CD4-positive, alpha-beta T cell treated with Interleukin-1 beta for 1 hour (primary cell): ENCODE results near the gene NPL.
A peak's percentile ranks its signal among the peaks of the same experiment; 100 is the strongest.

Source experiments
- DNase-seq, 2 donors: peaks; one replicate each; pipeline ENCODE4 v3.0.0-alpha.2; 2020 to 2022

The NPL gene

DNA sequence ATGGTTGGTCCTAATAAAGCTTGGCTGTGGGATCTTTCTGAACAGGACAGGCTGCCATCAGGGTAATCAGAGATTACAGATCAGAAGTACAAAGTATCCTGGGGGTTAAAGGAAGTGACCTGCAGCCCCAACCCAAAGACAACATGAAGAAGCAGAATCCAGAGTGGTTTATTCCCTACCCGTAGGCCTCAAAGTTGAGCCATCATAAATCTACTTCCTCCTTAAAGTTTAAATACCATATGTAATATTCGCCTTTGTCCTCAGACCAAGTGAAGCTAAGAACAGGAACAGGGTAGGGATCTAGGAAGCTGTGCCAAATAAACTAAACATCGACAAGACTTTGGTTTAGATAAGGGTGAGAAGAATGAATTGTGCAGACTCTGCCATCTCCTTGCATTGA, 33.6 kb downstream of the NPL start:
- DNase-seq = no peak

- no peak for DNase-seq
Observed at GRCh38 chr1:182826892-182827291, 37.3 kb downstream of the NPL start.

- no peak for DNase-seq
Observed at GRCh38 chr1:182829285-182829932, 39.8 kb downstream of the NPL start.

GRCh38 chr1:182833271-182833670, 43.7 kb downstream of the NPL start:
- no peak for DNase-seq

DNA sequence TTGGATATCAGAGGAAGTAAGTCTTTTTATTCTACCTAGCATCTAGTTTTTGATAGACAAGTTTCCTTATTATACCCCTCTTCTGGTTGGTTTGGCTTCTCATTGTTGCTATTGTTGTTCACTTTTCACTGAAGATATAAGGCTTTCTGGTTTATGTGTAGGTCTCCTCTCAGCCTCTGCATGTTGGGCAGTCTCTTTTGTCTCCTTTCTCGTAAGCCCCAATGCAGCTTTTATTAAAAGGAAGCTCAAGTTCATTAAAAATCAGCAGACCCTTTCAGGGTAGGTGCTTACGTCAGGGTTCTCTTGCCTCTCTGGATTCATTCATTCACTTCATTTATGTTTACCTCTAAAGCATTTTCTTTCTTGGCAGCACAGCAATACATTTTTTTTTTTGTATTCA, 44.8 kb downstream of the NPL start:
- DNase-seq = no peak

- DNase-seq = no peak
Observed at GRCh38 chr1:182835806-182836205, 46.2 kb downstream of the NPL start.

DNA sequence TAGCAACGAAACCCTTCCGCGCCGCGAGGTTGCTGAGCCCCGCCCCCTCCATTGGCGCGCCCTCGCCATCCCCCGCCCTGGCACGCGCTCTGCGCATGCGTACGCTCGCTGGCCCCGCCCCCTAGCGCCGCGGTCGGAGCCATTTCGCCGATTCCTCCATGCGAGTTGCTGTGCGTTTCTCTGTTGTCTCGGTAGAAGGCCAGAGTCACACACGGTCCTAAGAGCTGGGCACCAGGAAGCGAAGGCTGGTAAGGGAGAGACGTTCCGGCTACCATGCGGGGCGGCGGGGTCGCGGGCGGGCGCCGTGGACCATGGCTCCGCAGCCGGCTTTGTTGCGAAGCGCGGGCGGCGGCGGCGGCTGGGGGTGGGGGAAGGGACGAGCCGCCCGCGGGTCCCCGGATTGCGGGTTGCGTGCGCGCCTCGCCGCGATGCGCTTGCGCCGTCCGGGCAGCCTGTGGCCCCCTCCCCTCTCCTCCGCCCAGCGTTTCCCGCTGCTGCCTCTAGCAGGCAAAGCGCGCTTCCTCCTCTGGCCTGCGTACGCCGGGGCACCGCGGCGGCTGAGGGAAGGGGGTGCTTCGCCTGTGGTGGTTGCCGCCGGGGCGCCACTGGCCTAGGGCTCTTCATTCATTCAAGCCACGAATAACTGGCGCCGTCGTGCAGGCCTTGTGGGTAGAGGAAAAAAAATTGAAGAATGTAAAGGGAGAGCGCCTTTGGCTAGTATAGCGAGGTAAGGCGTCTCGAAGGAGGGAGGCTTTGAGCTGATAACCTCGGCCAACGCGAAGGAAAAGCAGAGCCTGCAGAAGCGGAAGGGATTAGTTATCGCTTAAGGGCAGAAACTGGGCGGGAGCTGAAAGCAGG, 49.9 kb downstream of the NPL start, which contains the start of gene DHX9:
TSS of gene DHX9 (plus strand) at position 139 of the 858 bp plus-strand sequence. CDS start 3,220 bp downstream, outside the sequence.
- DNase-seq = peak; percentile 93 to 95

DNA sequence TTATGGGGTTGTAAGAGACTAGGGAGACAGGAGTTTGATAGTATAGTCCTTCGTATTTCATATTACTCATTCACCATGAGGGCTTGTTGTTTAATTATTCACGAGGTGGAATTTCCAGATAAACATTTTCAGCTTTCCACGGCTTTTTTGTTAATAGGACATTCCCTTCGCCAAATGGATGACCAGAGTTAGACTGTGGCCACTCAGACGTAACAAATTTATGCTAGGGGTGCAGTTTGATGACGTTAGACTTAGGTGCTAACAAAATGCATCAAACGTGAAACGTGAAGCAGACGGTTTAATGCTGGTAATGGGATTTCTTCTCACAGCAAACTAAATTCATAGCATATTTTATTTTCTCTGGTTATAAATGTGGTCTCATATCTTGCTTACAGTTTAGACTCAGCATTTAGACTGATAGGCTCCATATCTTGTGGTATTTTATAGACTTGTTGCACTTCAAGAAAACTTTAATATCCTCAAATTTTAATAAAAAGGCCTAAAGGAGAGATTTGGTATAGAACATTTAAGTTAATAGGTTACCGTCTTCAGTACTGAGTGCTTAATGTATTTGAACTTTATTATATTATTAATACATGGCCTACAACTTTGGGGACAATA, 51.9 kb downstream of the NPL start:
- no peak for DNase-seq

DNA sequence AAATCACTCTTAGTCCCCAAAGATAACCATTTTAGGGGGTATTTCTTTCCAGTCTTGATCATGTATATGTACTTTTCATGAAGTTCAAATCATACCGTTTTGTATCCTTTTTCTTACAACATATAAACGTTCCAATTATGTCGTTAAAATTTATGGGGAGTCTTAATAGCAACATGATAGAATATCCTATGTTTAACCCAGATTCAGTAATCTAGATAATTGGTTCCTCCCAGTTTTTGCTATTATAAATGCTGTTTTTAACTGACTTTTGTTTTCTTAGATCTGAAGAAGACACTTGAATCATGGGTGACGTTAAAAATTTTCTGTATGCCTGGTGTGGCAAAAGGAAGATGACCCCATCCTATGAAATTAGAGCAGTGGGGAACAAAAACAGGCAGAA, 52.7 kb downstream of the NPL start:
- DNase-seq = no peak

- DNase-seq = no peak
Observed at GRCh38 chr1:182845379-182845778, 55.8 kb downstream of the NPL start.

GRCh38 chr1:182845894-182846293, 56.3 kb downstream of the NPL start:
- DNase-seq = no peak

- no peak for DNase-seq
Observed at GRCh38 chr1:182847105-182847504, 57.5 kb downstream of the NPL start.

DNA sequence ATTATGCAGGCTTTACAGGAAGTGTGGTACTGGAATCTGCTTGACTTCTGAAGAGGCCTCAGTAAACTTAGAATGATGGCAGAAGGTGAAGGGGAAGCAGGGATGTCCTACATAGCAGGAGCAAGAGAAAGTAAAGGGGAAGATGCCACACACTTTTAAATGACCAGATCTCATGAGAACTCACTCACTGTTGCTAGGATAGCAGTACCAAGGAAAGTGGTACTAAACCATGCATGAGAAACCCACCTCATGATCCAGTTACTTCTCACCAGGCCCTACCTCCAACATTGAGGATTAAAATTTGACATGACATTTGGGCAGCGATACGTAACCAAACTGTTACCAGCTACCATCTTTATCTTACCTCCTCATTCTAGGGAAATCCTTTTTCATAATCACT, 59.2 kb downstream of the NPL start:
- no peak for DNase-seq

- DNase-seq = no peak
Observed at GRCh38 chr1:182850319-182850718, 60.7 kb downstream of the NPL start.

DNA sequence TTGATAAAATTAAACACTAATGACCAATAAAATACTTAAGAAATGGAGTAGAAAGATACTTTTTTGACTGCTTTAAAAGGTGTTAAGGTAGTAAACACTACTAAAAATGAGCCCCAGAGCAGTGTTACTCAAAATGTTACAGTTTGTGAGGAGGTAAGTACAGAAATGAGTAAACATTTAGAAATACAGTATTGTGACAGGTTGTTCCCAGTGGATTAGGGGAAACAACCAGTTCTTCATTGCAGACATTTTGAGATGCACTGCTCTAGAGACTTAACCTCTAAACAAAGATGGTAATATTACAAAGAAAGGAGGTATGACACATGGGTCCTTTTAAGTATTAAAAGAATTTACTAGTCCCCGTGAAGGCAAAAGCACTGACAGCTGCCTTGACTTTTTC, 62.3 kb downstream of the NPL start:
- DNase-seq = no peak

DNA sequence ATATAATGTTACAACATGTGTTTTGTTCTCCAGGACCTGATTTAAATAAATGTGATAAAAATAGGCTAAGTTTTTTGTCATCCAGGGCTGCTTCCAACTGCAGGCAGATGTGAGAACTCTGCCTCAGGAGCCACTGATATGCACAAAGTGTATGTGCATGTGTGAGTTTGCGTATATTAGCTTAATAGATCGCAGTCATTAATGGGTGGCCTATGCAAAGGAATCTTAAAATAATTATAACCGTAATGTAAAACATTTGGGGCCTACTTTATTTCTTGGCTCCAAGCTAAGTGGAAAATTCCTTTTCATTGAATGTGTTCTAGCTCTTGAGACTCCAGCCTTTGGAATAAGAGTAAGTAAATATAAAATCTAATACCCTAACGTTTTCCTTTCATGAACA, 66.3 kb downstream of the NPL start:
- no peak for DNase-seq

DNA sequence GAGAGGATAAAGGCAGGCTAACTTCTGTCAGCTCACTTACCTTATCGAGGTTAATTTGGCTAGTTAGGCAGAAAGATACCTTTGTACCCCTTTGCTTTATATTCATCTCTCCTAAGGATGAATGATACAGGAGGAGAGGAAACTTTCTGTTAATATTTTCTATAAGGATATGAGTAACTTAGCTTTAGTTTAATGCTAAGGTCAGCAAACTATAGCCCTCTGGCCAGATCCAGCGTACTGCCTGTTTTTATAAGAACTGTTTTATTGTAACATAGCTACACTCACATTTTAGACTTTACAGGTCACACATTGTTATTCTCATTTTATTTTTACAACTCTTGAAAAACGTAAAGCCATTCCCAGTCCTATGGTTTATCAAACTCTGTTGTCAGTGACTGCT, 67.6 kb downstream of the NPL start:
- DNase-seq = no peak

GRCh38 chr1:182860658-182861057, 71.1 kb downstream of the NPL start:
- no peak for DNase-seq

DNA sequence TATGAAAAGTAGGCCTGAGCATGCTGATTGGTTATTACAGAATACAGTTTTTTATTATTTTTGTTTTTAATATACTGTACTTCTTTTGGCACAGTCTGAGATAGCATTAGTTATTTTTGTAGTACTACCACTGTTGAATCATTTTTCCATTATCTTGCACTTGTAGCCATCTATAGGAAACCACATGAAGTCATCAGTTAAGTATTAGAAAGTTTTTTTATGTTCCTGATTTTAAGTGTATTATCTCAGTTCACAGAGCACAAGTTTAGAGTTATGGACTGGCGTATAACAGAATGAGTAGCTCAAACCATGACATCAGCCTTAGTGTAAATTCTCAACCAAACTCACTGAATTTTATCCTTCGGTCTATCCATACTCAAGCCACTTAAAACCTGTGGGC, 72.4 kb downstream of the NPL start:
- no peak for DNase-seq

DNA sequence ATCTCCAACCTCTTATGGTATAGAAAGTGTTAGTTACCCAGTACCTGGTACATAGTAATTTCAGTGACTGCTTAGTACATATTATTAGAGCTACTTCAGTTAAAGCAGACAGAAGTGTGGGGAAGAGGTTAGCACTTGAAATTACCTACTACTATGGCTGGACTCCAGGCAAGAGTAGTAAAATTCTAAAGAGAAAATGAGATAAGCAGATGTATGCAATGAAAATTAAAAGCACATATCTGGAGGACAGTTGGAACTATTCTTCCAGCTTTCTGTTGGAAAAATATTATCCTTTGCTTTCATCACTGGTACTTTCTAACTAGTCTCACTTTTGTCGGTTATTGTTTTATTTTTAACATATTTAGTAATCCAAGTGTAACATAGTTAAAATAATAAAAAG, 73.3 kb downstream of the NPL start:
- DNase-seq = no peak

GRCh38 chr1:182863940-182864339, 74.4 kb downstream of the NPL start:
- DNase-seq = no peak

GRCh38 chr1:182867861-182868260, 78.3 kb downstream of the NPL start:
- no peak for DNase-seq

DNA sequence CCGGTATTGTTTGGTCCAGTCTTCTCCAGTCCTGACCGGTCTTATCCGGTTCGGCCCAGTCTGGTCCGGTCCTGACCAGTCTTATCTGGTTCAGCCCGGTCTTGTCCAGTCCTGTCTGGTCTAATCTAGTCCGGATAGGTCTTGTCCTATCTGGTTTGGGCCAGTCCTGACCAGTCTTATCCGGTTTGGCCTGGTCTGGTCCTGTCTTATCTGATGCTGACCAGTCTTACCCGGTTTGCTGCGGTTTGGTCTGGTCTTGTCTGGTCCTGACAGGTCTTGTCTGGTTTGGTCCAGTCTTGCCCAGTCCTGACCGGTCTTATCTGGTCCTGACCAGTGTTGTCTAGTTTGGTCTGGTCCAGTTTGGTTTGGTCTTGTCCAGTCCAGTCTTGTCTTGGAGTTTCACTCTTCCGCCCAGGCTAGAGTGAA, 79.7 kb downstream of the NPL start:
- peak in 1 of 2 donors; percentile 10 for DNase-seq

DNA sequence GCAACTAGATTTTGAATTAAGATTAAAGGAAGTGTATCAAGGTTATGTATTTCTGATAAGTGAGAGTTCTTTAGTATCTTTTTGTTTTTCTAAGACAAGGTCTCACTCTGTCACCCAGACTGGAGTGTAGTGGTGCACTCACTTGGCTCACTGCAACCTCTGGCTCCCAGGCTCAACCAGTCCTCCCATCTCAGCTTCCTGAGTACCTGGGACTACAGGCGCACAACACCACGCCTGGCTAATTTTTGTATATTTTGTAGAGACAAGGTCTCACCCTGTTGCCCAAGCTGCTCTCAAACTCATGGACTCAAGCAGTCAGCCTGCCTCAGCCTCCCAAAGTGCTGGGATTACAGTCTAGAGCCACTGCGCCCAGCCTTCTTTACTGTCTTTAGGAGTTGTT, 83.3 kb downstream of the NPL start:
- no peak for DNase-seq
